GM10847 (cell line): ENCODE measurements around the gene MECR.

Source experiments
- POLR2A ChIP-seq: IDR thresholded peaks from 2 replicates; pipeline ENCODE4 v1.6.1; 2011; ENCODE audit not compliant: insufficient read length; ENCODE audit errors: extremely low read depth

MECR gene

DNA sequence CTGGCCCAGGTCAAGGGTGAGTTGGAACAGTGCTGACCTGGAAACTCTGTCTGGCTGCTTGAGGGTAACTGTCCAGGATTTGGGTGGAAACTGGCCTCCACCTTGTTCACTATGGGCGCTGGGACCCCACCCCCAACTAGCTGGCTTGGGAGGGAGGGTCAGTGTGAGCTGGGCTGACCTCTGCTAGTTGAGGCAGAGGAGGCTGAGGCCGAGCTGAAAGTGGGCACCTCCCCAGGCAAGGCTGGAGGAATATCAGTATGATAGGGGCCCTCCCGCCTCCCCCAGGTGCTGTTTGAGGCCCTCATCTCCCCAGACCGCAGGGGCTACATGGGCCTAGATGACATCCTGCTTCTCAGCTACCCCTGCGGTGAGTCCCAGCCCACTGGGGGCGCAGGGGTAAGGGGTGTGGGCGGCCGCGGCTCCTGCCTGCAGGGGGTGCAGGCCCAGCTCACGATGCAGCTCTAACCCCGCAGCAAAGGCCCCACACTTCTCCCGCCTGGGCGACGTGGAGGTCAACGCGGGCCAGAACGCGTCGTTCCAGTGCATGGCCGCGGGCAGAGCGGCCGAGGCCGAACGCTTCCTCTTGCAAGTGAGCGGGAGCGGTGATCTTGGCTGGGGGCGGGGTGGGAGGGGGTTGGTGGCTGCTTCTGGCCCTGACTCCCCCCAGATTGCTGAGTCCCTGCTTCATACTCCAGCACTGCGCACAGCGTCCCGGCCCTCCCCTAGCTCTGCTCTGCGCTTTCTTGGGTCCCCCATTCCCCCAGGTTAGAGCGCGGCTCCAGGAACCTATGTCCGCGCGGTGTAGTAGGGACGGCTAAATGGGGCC lies 28.5 kb upstream of the MECR start:
- no peak for TF ChIP-seq POLR2A

GRCh38 chr1:29258189-29258975 lies 27.6 kb upstream of the MECR start:
- TF ChIP-seq POLR2A, result no peak

- TF ChIP-seq POLR2A, result no peak
Observed at GRCh38 chr1:29256979-29257804, 26.5 kb upstream of the MECR start.

DNA sequence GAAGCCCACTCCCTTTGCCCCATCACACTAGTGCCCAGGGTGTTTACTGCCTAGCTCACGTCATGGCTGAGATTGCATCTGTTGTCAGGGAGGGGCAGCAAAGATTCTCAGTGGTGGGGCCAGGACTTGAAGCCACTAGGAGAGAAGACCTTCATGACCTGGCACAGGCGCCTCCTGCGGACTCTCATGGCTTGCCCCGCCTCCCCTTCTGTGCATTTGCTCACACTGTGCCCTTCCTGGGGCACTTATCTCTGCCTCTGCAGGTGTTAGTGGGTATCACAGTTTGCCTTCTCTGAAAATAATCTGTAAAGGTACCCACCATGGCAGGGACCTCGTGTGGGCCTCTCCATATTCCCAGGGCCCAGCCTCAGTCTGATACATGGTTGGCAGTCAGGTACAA lies 25.7 kb upstream of the MECR start:
- TF ChIP-seq POLR2A, result no peak

- TF ChIP-seq POLR2A, result no peak
Observed at GRCh38 chr1:29255134-29255666, 24.5 kb upstream of the MECR start.

GRCh38 chr1:29254346-29254745 lies 23.6 kb upstream of the MECR start:
- TF ChIP-seq POLR2A, result no peak

- no peak for TF ChIP-seq POLR2A
Observed at GRCh38 chr1:29253180-29253579, 22.4 kb upstream of the MECR start.

- TF ChIP-seq POLR2A, result no peak
Observed at GRCh38 chr1:29251164-29252124, 20.7 kb upstream of the MECR start.

GRCh38 chr1:29249951-29250581 lies 19.3 kb upstream of the MECR start:
- no peak for TF ChIP-seq POLR2A

GRCh38 chr1:29249170-29249691 lies 18.5 kb upstream of the MECR start:
- TF ChIP-seq POLR2A, result no peak

DNA sequence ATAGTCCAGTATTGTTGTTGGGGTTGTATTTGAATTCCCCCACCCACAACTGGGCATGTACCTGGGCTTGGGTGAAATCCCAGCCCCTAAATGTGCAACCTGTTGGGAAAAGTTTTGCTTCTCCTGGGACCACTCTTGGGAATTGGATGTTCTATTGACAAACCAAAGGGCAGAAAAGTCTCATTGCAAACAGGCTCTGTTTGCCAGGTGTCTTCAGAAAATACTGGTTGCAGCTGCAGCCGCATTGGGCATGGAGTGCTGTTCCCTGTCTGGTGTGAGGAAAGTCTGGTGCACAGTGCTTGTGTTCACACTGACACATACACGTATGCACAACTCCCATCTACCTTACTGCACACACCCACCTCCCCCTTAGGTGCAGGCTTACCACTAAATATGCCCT lies 17.7 kb upstream of the MECR start:
- no peak for TF ChIP-seq POLR2A

DNA sequence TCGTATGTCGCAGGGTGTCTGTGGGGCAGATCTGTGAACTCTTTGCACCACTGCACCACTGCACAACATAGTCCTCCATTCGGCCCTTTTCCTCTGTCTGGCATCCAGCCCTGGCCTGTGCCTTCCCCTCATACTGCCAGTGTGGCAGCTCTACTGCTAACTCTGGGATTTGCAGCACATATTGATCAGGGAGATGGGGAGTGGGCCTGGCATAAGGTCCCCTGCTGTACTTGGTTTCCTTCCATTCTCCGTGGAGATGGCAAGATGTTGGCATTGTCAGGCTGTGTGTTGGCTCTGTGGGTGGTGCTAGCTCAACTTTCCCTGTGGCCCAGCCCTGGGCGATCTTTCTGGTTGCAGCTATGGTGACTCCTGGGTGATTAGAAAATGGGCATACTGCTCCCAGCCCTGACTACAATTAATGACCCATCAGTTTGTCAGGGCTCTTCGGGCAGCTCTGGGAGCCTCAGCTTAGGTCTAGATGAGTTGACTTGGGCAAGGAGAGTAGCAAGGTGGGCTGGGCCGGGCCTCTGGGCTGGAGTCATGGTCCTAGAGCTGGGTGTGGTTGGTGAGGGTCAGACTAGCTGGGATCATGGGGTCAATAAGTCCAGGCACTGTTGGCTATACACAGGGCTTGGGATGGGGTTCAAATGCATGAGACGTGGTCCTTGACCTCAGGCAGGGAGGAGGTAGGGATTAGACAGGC lies 17.0 kb upstream of the MECR start:
- TF ChIP-seq POLR2A, result no peak

GRCh38 chr1:29247044-29247443 lies 16.3 kb upstream of the MECR start:
- no peak for TF ChIP-seq POLR2A

- TF ChIP-seq POLR2A, result no peak
Observed at GRCh38 chr1:29245876-29246275, 15.1 kb upstream of the MECR start.
